ENCODE results near the gene PIF1.

The PIF1 gene

GRCh38 chr15:64836023-64836536 lies 10.6 kb upstream of the PIF1 start:
- TF ChIP-seq TAF1 (IDR thresholded peaks at IDR 0.05; ENCODE audit: low read depth) = no peak
- TF ChIP-seq CEBPB (IDR thresholded peaks at IDR 0.05) = no peak

DNA sequence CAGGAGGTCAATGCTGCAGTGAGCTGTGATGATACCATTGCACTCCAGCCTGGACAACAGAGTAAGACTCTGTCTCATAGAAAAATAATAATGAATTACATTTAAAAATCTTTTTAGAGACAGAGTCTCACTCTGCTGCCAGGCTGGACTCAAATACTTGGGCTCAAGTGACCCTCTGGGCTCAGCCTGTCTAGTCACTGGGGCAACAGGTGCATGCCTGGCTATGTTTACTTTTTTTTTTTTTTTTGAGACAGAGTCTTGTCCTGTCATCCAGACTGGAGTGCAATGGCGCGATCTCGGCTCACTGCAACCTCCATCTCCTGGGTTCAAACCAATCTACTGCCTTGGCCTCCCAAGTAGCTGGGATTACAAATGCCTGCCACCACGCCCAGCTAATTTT lies 8.2 kb upstream of the PIF1 start:
- TF ChIP-seq RAD21 (IDR thresholded peaks at IDR 0.05; ENCODE audit: low read depth) = no peak
- no peak for TF ChIP-seq TCF12 (IDR thresholded peaks at IDR 0.05; ENCODE audit: low read depth)
- TF ChIP-seq ZBTB7A (IDR thresholded peaks at IDR 0.05; ENCODE audit: low read depth) = no peak
- TF ChIP-seq TEAD4 (IDR thresholded peaks at IDR 0.05) = no peak
- no peak for TF ChIP-seq NFIC (IDR thresholded peaks at IDR 0.05)
- no peak for TF ChIP-seq CEBPB (IDR thresholded peaks at IDR 0.05)

- TF ChIP-seq EP300 (IDR thresholded peaks at IDR 0.05; ENCODE audit: borderline replicate concordance) (no peak), RAD21 (IDR thresholded peaks at IDR 0.05; ENCODE audit: low read depth) (no peak), TEAD4 (IDR thresholded peaks at IDR 0.05) (no peak), ZBTB7A (IDR thresholded peaks at IDR 0.05; ENCODE audit: low read depth) (no peak), REST (IDR thresholded peaks at IDR 0.05; ENCODE audit: low read depth) (no peak)
- TF ChIP-seq, protein P1, sequence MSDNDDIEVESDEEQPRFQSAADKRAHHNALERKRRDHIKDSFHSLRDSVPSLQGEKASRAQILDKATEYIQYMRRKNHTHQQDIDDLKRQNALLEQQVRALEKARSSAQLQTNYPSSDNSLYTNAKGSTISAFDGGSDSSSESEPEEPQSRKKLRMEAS (IDR thresholded peaks at IDR 0.05) = no peak
These were observed 3.5 kb upstream of the PIF1 start for GRCh38 chr15:64828985-64829384.

GRCh38 chr15:64824929-64825430 lies 467 bp downstream of the PIF1 start:
- TF ChIP-seq CREB1 (IDR thresholded peaks at IDR 0.05; ENCODE audit: low read depth) = no peak
- TF ChIP-seq, protein P1 (IDR thresholded peaks at IDR 0.05) = no peak
- no peak for TF ChIP-seq USF1 (IDR thresholded peaks at IDR 0.05)
- no peak for TF ChIP-seq TCF12 (IDR thresholded peaks at IDR 0.05; ENCODE audit: low read depth)
- no peak for TF ChIP-seq EGR1 (IDR thresholded peaks at IDR 0.05)
- no peak for TF ChIP-seq REST (IDR thresholded peaks at IDR 0.05; ENCODE audit: low read depth)
- no peak for TF ChIP-seq CEBPB (IDR thresholded peaks at IDR 0.05)
- no peak for TF ChIP-seq FOXM1 (IDR thresholded peaks at IDR 0.05; ENCODE audit: borderline replicate concordance, low read depth)
- TF ChIP-seq ZBTB7A (IDR thresholded peaks at IDR 0.05; ENCODE audit: low read depth) = no peak
- TF ChIP-seq TEAD4 (IDR thresholded peaks at IDR 0.05) = no peak
- no peak for TF ChIP-seq RAD21 (IDR thresholded peaks at IDR 0.05; ENCODE audit: low read depth)
- no peak for TF ChIP-seq TAF1 (IDR thresholded peaks at IDR 0.05; ENCODE audit: low read depth)
- TF ChIP-seq NFIC (IDR thresholded peaks at IDR 0.05) = no peak

GRCh38 chr15:64816452-64816851 lies 9.0 kb downstream of the PIF1 start:
- TF ChIP-seq CEBPB (IDR thresholded peaks at IDR 0.05) = no peak
- TF ChIP-seq TAF1 (IDR thresholded peaks at IDR 0.05; ENCODE audit: low read depth) = no peak
- no peak for TF ChIP-seq EGR1 (IDR thresholded peaks at IDR 0.05)
- no peak for TF ChIP-seq YY1 (IDR thresholded peaks at IDR 0.05; ENCODE audit: low read depth)
- TF ChIP-seq TCF12 (IDR thresholded peaks at IDR 0.05; ENCODE audit: low read depth) = no peak

- TF ChIP-seq TAF1 (IDR thresholded peaks at IDR 0.05; ENCODE audit: low read depth) (no peak), NFIC (IDR thresholded peaks at IDR 0.05) (peak; percentile 24; the same call in 1 of the 2 replicates)
These were observed 12.4 kb downstream of the PIF1 start for GRCh38 chr15:64813075-64813474.

GRCh38 chr15:64810497-64811326 lies 14.7 kb downstream of the PIF1 start:
- TF ChIP-seq ZBTB7A (IDR thresholded peaks at IDR 0.05; ENCODE audit: low read depth) = no peak
- TF ChIP-seq EP300 (IDR thresholded peaks at IDR 0.05; ENCODE audit: borderline replicate concordance) = no peak
- no peak for TF ChIP-seq EGR1 (IDR thresholded peaks at IDR 0.05)
- TF ChIP-seq YY1 (IDR thresholded peaks at IDR 0.05; ENCODE audit: low read depth) = no peak
- TF ChIP-seq TCF12 (IDR thresholded peaks at IDR 0.05; ENCODE audit: low read depth) = no peak
- TF ChIP-seq NFIC (IDR thresholded peaks at IDR 0.05) = no peak
- TF ChIP-seq RAD21 (IDR thresholded peaks at IDR 0.05; ENCODE audit: low read depth) = no peak
- TF ChIP-seq TAF1 (IDR thresholded peaks at IDR 0.05; ENCODE audit: low read depth) = no peak
- TF ChIP-seq CEBPB (IDR thresholded peaks at IDR 0.05) = no peak
- TF ChIP-seq FOXM1 (IDR thresholded peaks at IDR 0.05; ENCODE audit: borderline replicate concordance, low read depth) = no peak

Data from Ishikawa (cell line).